DND-41 (cell line): Measurements from ENCODE around the gene PHF20.
"Not testable (repeated sequence)": the region's sequence is repeated elsewhere in the genome, so short reads cannot be mapped to it uniquely, and the experiment has no call there.

ENCODE experiments used
- ATAC-seq: fragments of 200-7000 bp; cut with Tn5 transposase; 3 replicates; pipeline ENCODE4 v1.9.1; 2021; ENCODE audit warnings: low read depth; ENCODE audit not compliant: insufficient read depth
- DNase-seq: peaks from one replicate; pipeline ENCODE4 v3.0.0-alpha.2; 2020
- H2AFZ ChIP-seq: 2 replicates; pipeline ENCODE4 v1.6.0; 2012; ENCODE audit warnings: low read depth, low read length
- H3K27ac ChIP-seq: 2 replicates; pipeline ENCODE4 v1.5.1; 2012; ENCODE audit warnings: low read length, inconsistent platforms
- H3K27me3 ChIP-seq: fragments of 200-600 bp; sonication (generic); 2 replicates; pipeline ENCODE4 v1.6.0; 2012; ENCODE audit warnings: low read length, mild to moderate bottlenecking, inconsistent platforms; ENCODE audit not compliant: insufficient read depth, poor library complexity
- H3K36me3 ChIP-seq: 2 replicates; pipeline ENCODE4 v1.5.1; 2012; ENCODE audit warnings: low read length, inconsistent platforms; ENCODE audit not compliant: insufficient read depth
- H3K4me1 ChIP-seq: 2 replicates; pipeline ENCODE4 v1.5.1; 2012; ENCODE audit warnings: mild to moderate bottlenecking, low read length; ENCODE audit not compliant: insufficient read depth
- H3K4me2 ChIP-seq: 2 replicates; pipeline ENCODE4 v1.6.0; 2012; ENCODE audit warnings: mild to moderate bottlenecking, moderate library complexity, low read length, inconsistent platforms; ENCODE audit not compliant: insufficient read depth
- H3K4me3 ChIP-seq, 2 experiments: fragments of 200-600 bp in 1 of 2; shearing (Covaris generic) in 1 of 2; 2 replicates each; pipeline ENCODE4 v1.5.1; 2012 to 2016; ENCODE audit warnings: inconsistent platforms in 2 of 2, low read length in 2 of 2, mild to moderate bottlenecking in 2 of 2, low read depth in 1 of 2, moderate library complexity in 1 of 2
- H3K79me2 ChIP-seq: 2 replicates; pipeline ENCODE4 v1.6.0; 2012; ENCODE audit warnings: low read length, inconsistent platforms; ENCODE audit not compliant: insufficient read depth
- H3K9ac ChIP-seq: 2 replicates; pipeline ENCODE4 v1.6.0; 2012; ENCODE audit warnings: low read depth, mild to moderate bottlenecking, inconsistent platforms, low read length, moderate library complexity
- H3K9me3 ChIP-seq: 2 replicates; pipeline ENCODE4 v1.5.1; 2012; ENCODE audit warnings: low read length, moderate library complexity, mild to moderate bottlenecking, inconsistent platforms; ENCODE audit not compliant: insufficient read depth, severe bottlenecking
- H4K20me1 ChIP-seq: 2 replicates; pipeline ENCODE4 v1.6.0; 2012; ENCODE audit warnings: low read length; ENCODE audit not compliant: insufficient read depth
- CTCF ChIP-seq: IDR thresholded peaks from 2 replicates; pipeline ENCODE4 v1.5.1; 2012; ENCODE audit warnings: borderline replicate concordance, low read length, moderate library complexity, mild to moderate bottlenecking; ENCODE audit not compliant: poor library complexity, severe bottlenecking; ENCODE audit errors: extremely low read depth
- EZH2 ChIP-seq: IDR thresholded peaks from 3 replicates; pipeline ENCODE4 v1.6.1; 2012; ENCODE audit warnings: borderline replicate concordance, low read depth, mild to moderate bottlenecking, moderate library complexity, low read length, inconsistent platforms; ENCODE audit not compliant: severe bottlenecking

PHF20 gene

GRCh38 chr20:35774391-35774790, 2.6 kb downstream of the PHF20 start:
- DNase-seq (no peak), ATAC-seq (no peak)
- TF ChIP-seq EZH2 (no peak), CTCF (no peak)
- Histone ChIP-seq H3K79me2 (peaks cover 77% of the 10 kb centered on the region), H3K9ac (peak overlapping the region; percentile 2; the same call in 1 of the 2 replicates), H2AFZ (no peak overlapping the region), H4K20me1 (peaks cover 43% of the 10 kb centered on the region), H3K4me1 (peaks cover 54% of the 10 kb centered on the region), H3K27me3 (no peaks in the 10 kb centered on the region), H3K9me3 (no peaks in the 10 kb centered on the region), H3K4me3 (0 out of 4 replicates have a peak overlapping the region, but pooled peaks of 1 of the 2 experiments have one; percentile 25), H3K27ac (no peak overlapping the region), H3K36me3 (peaks cover 27% of the 10 kb centered on the region), H3K4me2 (peak overlapping the region; percentile 18; the same call in 1 of the 2 replicates)

GRCh38 chr20:35776513-35777101, 4.8 kb downstream of the PHF20 start:
- Histone ChIP-seq H4K20me1 (peaks cover 49% of the 10 kb centered on the region), H3K79me2 (peaks cover 92% of the 10 kb centered on the region), H3K27ac (0 out of 2 replicates have a peak overlapping the region, but pooled peaks have one; percentile 9), H3K36me3 (peaks cover 39% of the 10 kb centered on the region), H3K9ac (no peak overlapping the region), H3K4me3 (no peak overlapping the region), H3K9me3 (no peaks in the 10 kb centered on the region), H3K4me1 (peaks cover 35% of the 10 kb centered on the region), H2AFZ (no peak overlapping the region), H3K27me3 (no peaks in the 10 kb centered on the region), H3K4me2 (no peak overlapping the region)
- no peak for TF ChIP-seq CTCF
- TF ChIP-seq EZH2, result no peak
- no peak for DNase-seq
- no peak for ATAC-seq

GRCh38 chr20:35783811-35784210, 12.0 kb downstream of the PHF20 start:
- peaks cover 37% of the 10 kb centered on the region for H3K36me3 ChIP-seq
- H3K27ac ChIP-seq, DNase-seq, H2AFZ ChIP-seq, H3K4me1 ChIP-seq, H3K4me3 ChIP-seq, H3K9ac ChIP-seq, H3K9me3 ChIP-seq, H3K4me2 ChIP-seq, H3K27me3 ChIP-seq, ATAC-seq: not testable (repeated sequence)
- H4K20me1 ChIP-seq, result peaks cover 23% of the 10 kb centered on the region; the same call in 1 of the 2 replicates
- H3K79me2 ChIP-seq, result peaks cover 94% of the 10 kb centered on the region

GRCh38 chr20:35785541-35785940, 13.7 kb downstream of the PHF20 start:
- peaks cover 94% of the 10 kb centered on the region for H3K79me2 ChIP-seq
- peaks cover 30% of the 10 kb centered on the region for H4K20me1 ChIP-seq
- H3K9ac ChIP-seq, DNase-seq, H3K4me2 ChIP-seq, H3K4me3 ChIP-seq, H2AFZ ChIP-seq, ATAC-seq, H3K27ac ChIP-seq, H3K4me1 ChIP-seq, H3K9me3 ChIP-seq, H3K27me3 ChIP-seq: not testable (repeated sequence)
- peaks cover 33% of the 10 kb centered on the region for H3K36me3 ChIP-seq
